HCT116 (cell line): ENCODE data around the gene CAMSAP1. TPM values are rescaled to one million over a fixed set of nuclear protein-coding genes. Genes with fewer than 3 reads are reported as not detected.

Experiments used
- ATAC-seq: fragments of 200-7000 bp; cut with Tn5 transposase; 2 replicates; pipeline ENCODE4 v1.9.1; 2020; ENCODE audit warnings: mild to moderate bottlenecking, moderate library complexity
- BruUV-seq: library from RNA; stranded (reverse); fragments of 400-500 nt; replicated peaks from 2 replicates; lab custom pipeline; 2021; lab: Mats Ljungman, UMichigan
- CTCF ChIA-PET: fragments of 300-600 bp; sonication (Branson Sonifier 250); formaldehyde crosslinking; loops from one replicate; lab custom pipeline; 2021; ENCODE audit warnings: antibody characterized with exemption; lab: Charles Lee
- POLR2A ChIA-PET: fragments of 300-600, 350-600 bp; sonication (Branson Sonifier 250); formaldehyde crosslinking; loops from one replicate; lab custom pipeline; 2021; ENCODE audit warnings: antibody characterized with exemption; lab: Charles Lee
- RAD21 ChIA-PET, 2 experiments: fragments of 300-600 bp; sonication (Branson Sonifier 250); formaldehyde crosslinking; loops; one replicate each; lab custom pipeline; 2023; ENCODE audit warnings: low total read pairs in 2 of 2; ENCODE audit not compliant: uncharacterized antibody in 2 of 2, unreplicated experiment in 2 of 2, low non-redundant PET in 1 of 2; lab: Charles Lee
- DNase-seq: peaks from one replicate; pipeline ENCODE4 v3.0.0-alpha.2; 2010; ENCODE audit warnings: low read depth, low spot score
- H2AFZ ChIP-seq: fragments of 200-600 bp; shearing (Covaris generic), sonication (generic); 2 replicates; pipeline ENCODE4 v1.6.1; 2017; ENCODE audit warnings: low read depth, mixed run types, mixed read lengths, antibody characterized with exemption, low read length; ENCODE audit not compliant: poor library complexity, severe bottlenecking
- H3K27ac ChIP-seq: 2 replicates; pipeline ENCODE4 v1.5.1; 2012; ENCODE audit warnings: low read depth, low read length
- H3K27me3 ChIP-seq: fragments of 200-600 bp; sonication (generic); 2 replicates; pipeline ENCODE4 v1.6.1; 2016; ENCODE audit warnings: mixed run types, low read length, mixed read lengths; ENCODE audit not compliant: insufficient read depth
- H3K36me3 ChIP-seq, 2 experiments: fragments of 200-500 bp in 1 of 2; fragments of 200-600 bp in 1 of 2; sonication (Bioruptor generic) in 1 of 2; sonication (generic) in 1 of 2; 2 replicates each; pipeline versions ENCODE4 v1.5.1 to v1.6.1; 2014 to 2016; ENCODE audit warnings: low read length in 2 of 2, inconsistent platforms in 1 of 2, mixed read lengths in 1 of 2, mixed run types in 1 of 2; ENCODE audit not compliant: insufficient read depth in 2 of 2, control insufficient read depth in 1 of 2
- H3K4me1 ChIP-seq, 2 experiments: fragments of 200-600 bp in 1 of 2; sonication (generic) in 1 of 2; 2 replicates each; pipeline versions ENCODE4 v1.5.1 to v1.6.1; 2012 to 2017; ENCODE audit warnings: low read length in 2 of 2, inconsistent platforms in 1 of 2, mild to moderate bottlenecking in 1 of 2, mixed read lengths in 1 of 2, mixed run types in 1 of 2, moderate library complexity in 1 of 2; ENCODE audit not compliant: insufficient read depth in 2 of 2, control insufficient read depth in 1 of 2
- H3K4me2 ChIP-seq: fragments of 200-600 bp; sonication (generic); 2 replicates; pipeline ENCODE4 v1.6.1; 2017; ENCODE audit warnings: mixed run types, low read length, mixed read lengths
- H3K4me3 ChIP-seq, 2 experiments: fragments of 200-600 bp in 1 of 2; sonication (generic) in 1 of 2; replicated peaks in 1 of 2; 2 replicates each; pipeline ENCODE4 v1.5.1; 2011 to 2016; ENCODE audit warnings: low read length in 2 of 2, control low read depth in 1 of 2, low read depth in 1 of 2, mild to moderate bottlenecking in 1 of 2, mixed read lengths in 1 of 2, mixed run types in 1 of 2
- H3K79me2 ChIP-seq: fragments of 200-600 bp; sonication (generic); 2 replicates; pipeline ENCODE4 v1.6.1; 2017; ENCODE audit warnings: mild to moderate bottlenecking, mixed run types, low read length, moderate library complexity, mixed read lengths; ENCODE audit not compliant: insufficient read depth
- H3K9ac ChIP-seq: fragments of 200-600 bp; sonication (generic); 2 replicates; pipeline ENCODE4 v1.6.1; 2016; ENCODE audit warnings: low read length, mixed read lengths
- H3K9me2 ChIP-seq: fragments of 200-600 bp; sonication (generic), shearing (Covaris generic); 2 replicates; pipeline ENCODE4 v1.6.1; 2017; ENCODE audit warnings: mixed run types, mild to moderate bottlenecking, moderate library complexity; ENCODE audit not compliant: insufficient read depth
- H3K9me3 ChIP-seq, 2 experiments: fragments of 200-500 bp in 1 of 2; fragments of 200-600 bp in 1 of 2; sonication (Bioruptor generic) in 1 of 2; sonication (generic) in 1 of 2; 2 replicates each; pipeline ENCODE4 v1.6.1; 2014 to 2017; ENCODE audit warnings: low read length in 2 of 2, mixed read lengths in 2 of 2, inconsistent platforms in 1 of 2, low read depth in 1 of 2, mild to moderate bottlenecking in 1 of 2, mixed run types in 1 of 2, moderate library complexity in 1 of 2; ENCODE audit not compliant: control insufficient read depth in 1 of 2, insufficient read depth in 1 of 2
- H4K20me1 ChIP-seq: fragments of 200-600 bp; sonication (generic), shearing (Covaris generic); 2 replicates; pipeline ENCODE4 v1.6.1; 2017; ENCODE audit warnings: mixed run types, mild to moderate bottlenecking, moderate library complexity; ENCODE audit not compliant: insufficient read depth
- ATF3 ChIP-seq: IDR thresholded peaks from 2 replicates; pipeline ENCODE4 v1.6.1; 2012
- CEBPB ChIP-seq: IDR thresholded peaks from 2 replicates; pipeline ENCODE4 v1.6.1; 2012; ENCODE audit warnings: low read depth
- EGR1 ChIP-seq: IDR thresholded peaks from 2 replicates; pipeline ENCODE4 v1.6.1; 2012; ENCODE audit warnings: low read depth
- FOSL1 ChIP-seq: IDR thresholded peaks from 2 replicates; pipeline ENCODE4 v1.6.1; 2012; ENCODE audit warnings: low read depth
- JUND ChIP-seq: IDR thresholded peaks from 2 replicates; pipeline ENCODE4 v1.6.1; 2012
- MAX ChIP-seq: IDR thresholded peaks from 2 replicates; pipeline ENCODE4 v1.6.1; 2012
- RAD21 ChIP-seq: IDR thresholded peaks from 2 replicates; pipeline ENCODE4 v1.6.1; 2012; ENCODE audit warnings: low read depth, mild to moderate bottlenecking
- REST ChIP-seq: IDR thresholded peaks from 2 replicates; pipeline ENCODE4 v1.6.1; 2012; ENCODE audit warnings: low read depth
- SIN3A ChIP-seq: IDR thresholded peaks from 2 replicates; pipeline ENCODE4 v1.6.1; 2012; ENCODE audit warnings: low read depth
- SRF ChIP-seq: IDR thresholded peaks from 2 replicates; pipeline ENCODE4 v1.6.1; 2012; ENCODE audit warnings: low read depth
- YY1 ChIP-seq: IDR thresholded peaks from 2 replicates; pipeline ENCODE4 v1.6.1; 2011; ENCODE audit warnings: low read length, low read depth, moderate library complexity, mild to moderate bottlenecking; ENCODE audit not compliant: insufficient replicate concordance; ENCODE audit errors: extremely low read depth
- ZBTB33 ChIP-seq: IDR thresholded peaks from 2 replicates; pipeline ENCODE4 v1.6.1; 2011; ENCODE audit warnings: mild to moderate bottlenecking, low read length, moderate library complexity; ENCODE audit not compliant: insufficient replicate concordance; ENCODE audit errors: extremely low read depth
- ZFX ChIP-seq: fragments of 450-650 bp; IDR thresholded peaks from 2 replicates; pipeline ENCODE4 v1.6.1; 2017
- intact Hi-C: fragments of 100-400 bp; cut with micrococcal nuclease; formaldehyde crosslinking; loops from 2 replicates; pipeline ENCODE4 v1.10.0; 2022
- total RNA-seq: library from RNA; stranded (reverse); gene quantifications from one replicate; pipeline ENCODE4 v1.2.1, GENCODE V29; 2021; ENCODE audit not compliant: unreplicated experiment

CAMSAP1 gene
- total RNA-seq, 1 experiment from 2014 or later = 33.1 TPM

- TF ChIP-seq REST (no peak), MAX (no peak), JUND (no peak), ZBTB33 (no peak)
- TF ChIP-seq, all 23 proteins: peak for 0
Observed at GRCh38 chr9:135921749-135922310, 14.5 kb upstream of the CAMSAP1 start (continued).

GRCh38 chr9:135920973-135921585 is 13.7 kb upstream of the CAMSAP1 start:
- H3K9me3 ChIP-seq = peaks cover 1 to 3% of the 10 kb centered on the region in 2 experiments; a peak in 2 of 4 replicates
- H4K20me1 ChIP-seq = no peaks in the 10 kb centered on the region
- H3K4me2 ChIP-seq = no peak overlapping the region
- BruUV-seq = no TSS peak
- no peak overlapping the region for H3K27ac ChIP-seq
- H3K4me1 ChIP-seq = peaks cover 4 to 9% of the 10 kb centered on the region in 2 experiments
- ChIA-PET RAD21 (no interaction called here), POLR2A (no interaction called here), CTCF (no interaction called here)
- H3K27me3 ChIP-seq = no peaks in the 10 kb centered on the region
- peaks cover 0 to 3% of the 10 kb centered on the region in 2 experiments; a peak in 2 of 4 replicates for H3K36me3 ChIP-seq
- ATAC-seq (peak; percentile 25; the same call in 1 of the 2 replicates), DNase-seq (no peak)
- H3K4me3 ChIP-seq = no peak overlapping the region
- no peak overlapping the region for H3K9ac ChIP-seq
- no peaks in the 10 kb centered on the region for H3K9me2 ChIP-seq
- intact Hi-C loops = no loop called here
- H2AFZ ChIP-seq = no peak overlapping the region
- TF ChIP-seq EGR1 = no peak
- no peak for TF ChIP-seq ZFX
- no peak for TF ChIP-seq ATF3
- TF ChIP-seq MAX = no peak
- TF ChIP-seq YY1 = no peak
- TF ChIP-seq SRF = no peak
- TF ChIP-seq CEBPB = no peak
- TF ChIP-seq FOSL1 = no peak
- TF ChIP-seq SIN3A = no peak
- TF ChIP-seq RAD21 = no peak
- H3K79me2 ChIP-seq = no peaks in the 10 kb centered on the region
